ENCODE results near the gene ALDH2. TPM values are rescaled to one million over a fixed set of nuclear protein-coding genes. Genes with fewer than 3 reads are reported as not detected.

ALDH2 gene
- total and polyA plus RNA-seq, 2 donors (not counting 1 experiment from before 2014, with no cell fraction given), result 7.0 to 22.3 TPM

- Histone ChIP-seq H4K20me1 (ENCODE audit: control insufficient read depth, insufficient read depth, low read length, poor library complexity, severe bottlenecking) (no peaks in the 10 kb centered on the region), H3K27ac (ENCODE audit: low read length in 2 of 2) (no peak overlapping the region), H3K4me2 (replicated peaks; ENCODE audit: low read depth, low read length, poor library complexity, severe bottlenecking) (no peak overlapping the region), H3K27me3 (replicated peaks in 1 of 4; ENCODE audit: control extremely low read depth in 1 of 4, control insufficient read depth in 3 of 4, insufficient read depth in 4 of 4, low read length in 3 of 4) (no peaks in the 10 kb centered on the region), H3K9me3 (ENCODE audit: control extremely low read depth in 1 of 3, control insufficient read depth in 2 of 3, insufficient read depth in 1 of 3, low read length in 2 of 3) (no peaks in the 10 kb centered on the region), H3K4me3 (ENCODE audit: control extremely low read depth in 1 of 5, extremely low read depth in 1 of 5, insufficient read depth in 1 of 5, low read depth in 2 of 5, low read length in 4 of 5) (no peak overlapping the region), H2AFZ (ENCODE audit: insufficient read depth, low read depth, low read length, poor library complexity, severe bottlenecking) (no peak overlapping the region), H3K36me3 (replicated peaks in 1 of 2; ENCODE audit: control extremely low read depth in 1 of 2, control insufficient read depth in 1 of 2, extremely low read depth in 1 of 2, insufficient read depth in 2 of 2, low read length in 1 of 2) (peaks cover 0 to 9% of the 10 kb centered on the region in 2 experiments), H3K4me1 (ENCODE audit: control insufficient read depth in 2 of 2, insufficient read depth in 2 of 2, low read length in 2 of 2) (no peaks in the 10 kb centered on the region), H3K9ac (ENCODE audit: low read length) (no peak overlapping the region), H3K79me2 (ENCODE audit: control insufficient read depth, insufficient read depth, low read length) (no peaks in the 10 kb centered on the region)
- intact Hi-C loops (cut with micrococcal nuclease), result no loop called here
- H3K9me3 Mint-ChIP-seq (ENCODE audit: insufficient read depth), result no peaks in the 10 kb centered on the region
- ChIA-PET CTCF (interaction anchor here (10.8 kb wide), 1 partner anchor 38 kb away, joined by 98 read pairs; no protein-coding TSS in a partner anchor), POLR2A (no interaction called here)
- 92% methylated on average over 8 of the region's 8 CpGs for WGBS (ENCODE audit: insufficient coverage)
- ATAC-seq (ENCODE audit: low read depth), result no peak
- no peak overlapping the region for H3K27ac Mint-ChIP-seq
- H3K27me3 Mint-ChIP-seq, result no peaks in the 10 kb centered on the region
- no peak for TF ChIP-seq CTCF (IDR thresholded peaks at IDR 0.05)
- no peaks in the 10 kb centered on the region for H3K4me1 Mint-ChIP-seq
- DNase-seq, result no peak
- no peak overlapping the region for H3K4me3 Mint-ChIP-seq
These were observed 24.8 kb downstream of the ALDH2 start for GRCh38 chr12:111791507-111791906.

GRCh38 chr12:111792155-111792855 is 25.6 kb downstream of the ALDH2 start:
- no peaks in the 10 kb centered on the region for H3K27me3 ChIP-seq (replicated peaks in 1 of 4; ENCODE audit: control extremely low read depth in 1 of 4, control insufficient read depth in 3 of 4, insufficient read depth in 4 of 4, low read length in 3 of 4)
- no peaks in the 10 kb centered on the region for H3K4me1 Mint-ChIP-seq
- intact Hi-C loops (cut with micrococcal nuclease), result no loop called here
- TF ChIP-seq EZH2 (IDR thresholded peaks at IDR 0.05; ENCODE audit: borderline replicate concordance, insufficient read depth, low read depth, low read length, poor library complexity, severe bottlenecking), result no peak
- TF ChIP-seq CTCF (IDR thresholded peaks at IDR 0.05), result no peak
- H4K20me1 ChIP-seq (ENCODE audit: control insufficient read depth, insufficient read depth, low read length, poor library complexity, severe bottlenecking), result no peaks in the 10 kb centered on the region
- no peak overlapping the region for H3K27ac ChIP-seq (ENCODE audit: low read length in 2 of 2)
- ChIA-PET CTCF (interaction anchor here (10.8 kb wide), 1 partner anchor 38 kb away, joined by 98 read pairs; no protein-coding TSS in a partner anchor), POLR2A (no interaction called here)
- no peaks in the 10 kb centered on the region for H3K79me2 ChIP-seq (ENCODE audit: control insufficient read depth, insufficient read depth, low read length)
- no peak for DNase-seq
- no peak overlapping the region for H3K4me3 ChIP-seq (ENCODE audit: control extremely low read depth in 1 of 5, extremely low read depth in 1 of 5, insufficient read depth in 1 of 5, low read depth in 2 of 5, low read length in 4 of 5)
- peaks cover 0 to 9% of the 10 kb centered on the region in 2 experiments for H3K36me3 ChIP-seq (replicated peaks in 1 of 2; ENCODE audit: control extremely low read depth in 1 of 2, control insufficient read depth in 1 of 2, extremely low read depth in 1 of 2, insufficient read depth in 2 of 2, low read length in 1 of 2)
- H3K9me3 Mint-ChIP-seq (ENCODE audit: insufficient read depth), result no peaks in the 10 kb centered on the region
- H3K27ac Mint-ChIP-seq, result no peak overlapping the region
- no peak for ATAC-seq (ENCODE audit: low read depth)
- H2AFZ ChIP-seq (ENCODE audit: insufficient read depth, low read depth, low read length, poor library complexity, severe bottlenecking), result no peak overlapping the region
- no peak overlapping the region for H3K9ac ChIP-seq (ENCODE audit: low read length)
- no peaks in the 10 kb centered on the region for H3K4me1 ChIP-seq (ENCODE audit: control insufficient read depth in 2 of 2, insufficient read depth in 2 of 2, low read length in 2 of 2)
- no peak overlapping the region for H3K4me2 ChIP-seq (replicated peaks; ENCODE audit: low read depth, low read length, poor library complexity, severe bottlenecking)
- 98% methylated on average over 27 of the region's 27 CpGs for WGBS (ENCODE audit: insufficient coverage)
- no peak overlapping the region for H3K4me3 Mint-ChIP-seq
- H3K27me3 Mint-ChIP-seq, result no peaks in the 10 kb centered on the region
- H3K9me3 ChIP-seq (ENCODE audit: control extremely low read depth in 1 of 3, control insufficient read depth in 2 of 3, insufficient read depth in 1 of 3, low read length in 2 of 3), result no peaks in the 10 kb centered on the region

Data from B cell (primary cell).